Aorta (tissue), 4 donors: ENCODE results near the gene POP5. TPM values are rescaled to one million over a fixed set of nuclear protein-coding genes. Genes with fewer than 3 reads are reported as not detected.

Experiments used
- polyA plus RNA-seq, 2 donors: library from polyadenylated mRNA; stranded (reverse); fragments of 200-250 nt; gene quantifications; one replicate each; pipeline ENCODE4 v1.2.3, GENCODE V29; 2013
- total RNA-seq, 2 donors: library from RNA; stranded (reverse); fragmentation: NEBNext Ultra II Directional; extraction: Animal tissue kit (Norgen Biotek cat#: 25700); gene quantifications; one replicate each; pipeline ENCODE4 v1.2.1, GENCODE V29; 2021
- donor health status: healthy with polysubstance abuse.
- donor health status: Bipolar disorder and iron deficiency.
- donor health status: DM: no; HTN: no; CAD: no.
- donor health status: DM: yes; HTN: yes; CAD: no.

POP5 gene
- total and polyA plus RNA-seq, 4 donors: 18.2 to 69.7 (median 29.9) TPM

Other genes with a start within 250 kb of the POP5 start
- gene MSI1, start 212.2 kb downstream of the POP5 start, total RNA-seq: 1 to 10 TPM in 1 of 2 donors, under 1 TPM in 1; 0.32 to 1.3 TPM
- gene MSI1, start 212.2 kb downstream of the POP5 start, polyA plus RNA-seq: under 1 TPM in 1 of 2 donors, not detected in 1; 0.75 TPM
- 100 to 1,000 TPM; 176 to 246 TPM for gene COX6A1, start 143.3 kb downstream of the POP5 start, total RNA-seq
- 100 to 1,000 TPM; 355 to 498 TPM for gene COX6A1, start 143.3 kb downstream of the POP5 start, polyA plus RNA-seq
- gene TRIAP1, start 135.0 kb downstream of the POP5 start, total RNA-seq: 10 to 100 TPM; 13.0 to 14.1 TPM
- gene TRIAP1, start 135.0 kb downstream of the POP5 start, polyA plus RNA-seq: 10 to 100 TPM; 19.7 to 43.1 TPM
- gene GATC, start 135.0 kb downstream of the POP5 start, total RNA-seq: 10 to 100 TPM; 22.1 to 24.5 TPM
- 10 to 100 TPM in 1 of 2 donors, 1 to 10 TPM in 1; 9.8 to 11.5 TPM for gene GATC, start 135.0 kb downstream of the POP5 start, polyA plus RNA-seq
- gene SRSF9, start 111.7 kb downstream of the POP5 start, total RNA-seq: 10 to 100 TPM; 91.2 to 96.6 TPM
- gene SRSF9, start 111.7 kb downstream of the POP5 start, polyA plus RNA-seq: 10 to 100 TPM; 77.5 to 95.8 TPM
- 100 to 1,000 TPM; 236 to 262 TPM for gene DYNLL1, start 85.3 kb downstream of the POP5 start, total RNA-seq
- gene DYNLL1, start 85.3 kb downstream of the POP5 start, polyA plus RNA-seq: 100 to 1,000 TPM; 287 to 686 TPM
- gene COQ5, start 52.2 kb downstream of the POP5 start, total RNA-seq: 10 to 100 TPM; 12.0 to 18.3 TPM
- gene COQ5, start 52.2 kb downstream of the POP5 start, polyA plus RNA-seq: 10 to 100 TPM; 25.0 to 26.0 TPM
- gene RNF10, start 47.0 kb downstream of the POP5 start, total RNA-seq: 100 to 1,000 TPM; 184 to 200 TPM
- 100 to 1,000 TPM in 1 of 2 donors, 10 to 100 TPM in 1; 74.0 to 156 TPM for gene RNF10, start 47.0 kb downstream of the POP5 start, polyA plus RNA-seq
- gene CABP1, start 59.2 kb upstream of the POP5 start, total RNA-seq: 1 to 10 TPM; 1.7 to 3.0 TPM
- gene CABP1, start 59.2 kb upstream of the POP5 start, polyA plus RNA-seq: 1 to 10 TPM in 1 of 2 donors, not detected in 1; 1.7 TPM
- 10 to 100 TPM; 67.4 to 92.0 TPM for gene MLEC, start 105.7 kb upstream of the POP5 start, total RNA-seq
- 10 to 100 TPM; 19.7 to 27.7 TPM for gene MLEC, start 105.7 kb upstream of the POP5 start, polyA plus RNA-seq
- 10 to 100 TPM; 18.6 to 24.4 TPM for gene UNC119B, start 129.1 kb upstream of the POP5 start, total RNA-seq
- gene UNC119B, start 129.1 kb upstream of the POP5 start, polyA plus RNA-seq: 10 to 100 TPM; 13.6 to 15.9 TPM
- gene ACADS, start 144.4 kb upstream of the POP5 start, total RNA-seq: 10 to 100 TPM; 11.3 to 15.6 TPM
- gene ACADS, start 144.4 kb upstream of the POP5 start, polyA plus RNA-seq: 10 to 100 TPM; 29.2 to 36.9 TPM